B cell (primary cell): ENCODE results near the gene LDLRAD3. TPM values are rescaled to one million over a fixed set of nuclear protein-coding genes. Genes with fewer than 3 reads are reported as not detected.

Source experiments
- ATAC-seq: fragments of 200-7000 bp; cut with Tn5 transposase; one replicate; pipeline ENCODE4 v1.10.0; 2021; ENCODE audit warnings: low read depth, mild to moderate bottlenecking, moderate number of reproducible peaks, moderate library complexity
- CTCF ChIA-PET: fragments of 350-600 bp; sonication (Branson Sonifier 250); formaldehyde crosslinking; loops from one replicate; lab custom pipeline; 2021; ENCODE audit warnings: antibody characterized with exemption, inconsistent platforms; lab: Charles Lee
- POLR2A ChIA-PET: fragments of 350-600 bp; sonication (Branson Sonifier 250); formaldehyde crosslinking; loops from one replicate; lab custom pipeline; 2021; ENCODE audit warnings: antibody characterized with exemption; lab: Charles Lee
- DNase-seq: peaks from one replicate; pipeline ENCODE4 v3.0.0; 2013
- H2AFZ ChIP-seq: 2 replicates; pipeline ENCODE4 v1.6.1; 2012; ENCODE audit warnings: mild to moderate bottlenecking, low read depth, low read length; ENCODE audit not compliant: insufficient read depth, poor library complexity, severe bottlenecking
- H3K27ac ChIP-seq, 2 donors: 1 replicate in 1 of 2; 2 replicates in 1 of 2; pipeline ENCODE4 v1.5.1; 2012 to 2013; ENCODE audit warnings: low read length in 2 of 2, mild to moderate bottlenecking in 2 of 2, moderate library complexity in 1 of 2
- H3K27me3 ChIP-seq, 4 experiments: fragments of 200-600 bp in 1 of 4; sonication (generic) in 1 of 4; replicated peaks in 1 of 4; 1 replicate in 2 of 4; 2 replicates in 2 of 4; pipeline versions ENCODE4 v1.6.1 to v1.7.0; 2013 to 2016; ENCODE audit warnings: low read length in 3 of 4, mild to moderate bottlenecking in 2 of 4, mixed read lengths in 1 of 4, moderate library complexity in 1 of 4; ENCODE audit not compliant: insufficient read depth in 4 of 4, control insufficient read depth in 3 of 4; ENCODE audit errors: control extremely low read depth in 1 of 4
- H3K36me3 ChIP-seq, 2 experiments: replicated peaks in 1 of 2; 1 replicate in 1 of 2; 2 replicates in 1 of 2; pipeline versions ENCODE4 v1.6.1 to v1.7.1; 2013; ENCODE audit warnings: low read length in 1 of 2; ENCODE audit not compliant: insufficient read depth in 2 of 2, control insufficient read depth in 1 of 2; ENCODE audit errors: control extremely low read depth in 1 of 2, extremely low read depth in 1 of 2
- H3K4me1 ChIP-seq, 2 donors: fragments of 200-600 bp in 1 of 2; sonication (generic) in 1 of 2; 1 replicate in 1 of 2; 2 replicates in 1 of 2; pipeline versions ENCODE4 v1.5.1 to v1.6.1; 2013 to 2017; ENCODE audit warnings: low read length in 2 of 2; ENCODE audit not compliant: control insufficient read depth in 2 of 2, insufficient read depth in 2 of 2
- H3K4me2 ChIP-seq: replicated peaks from 2 replicates; pipeline ENCODE3; 2012; ENCODE audit warnings: mild to moderate bottlenecking, low read depth, low read length; ENCODE audit not compliant: poor library complexity, severe bottlenecking
- H3K4me3 ChIP-seq, 5 experiments: fragments of 200-600 bp in 1 of 5; sonication (generic) in 1 of 5; 1 replicate in 3 of 5; 2 replicates in 2 of 5; pipeline versions ENCODE4 v1.5.1 to v1.7.0; 2011 to 2016; ENCODE audit warnings: low read length in 4 of 5, mild to moderate bottlenecking in 4 of 5, low read depth in 2 of 5, control low read depth in 1 of 5, moderate library complexity in 1 of 5; ENCODE audit not compliant: insufficient read depth in 1 of 5; ENCODE audit errors: control extremely low read depth in 1 of 5, extremely low read depth in 1 of 5
- H3K79me2 ChIP-seq: fragments of 200-600 bp; sonication (generic); one replicate; pipeline ENCODE4 v1.6.0; 2016; ENCODE audit warnings: low read length; ENCODE audit not compliant: control insufficient read depth, insufficient read depth
- H3K9ac ChIP-seq: fragments of 200-600 bp; sonication (generic); 2 replicates; pipeline ENCODE4 v1.6.1; 2017; ENCODE audit warnings: mild to moderate bottlenecking, low read length, moderate library complexity
- H3K9me3 ChIP-seq, 3 donors: one replicate each; pipeline versions ENCODE4 v1.6.1 to v1.7.1; 2013; ENCODE audit warnings: low read length in 2 of 3; ENCODE audit not compliant: control insufficient read depth in 2 of 3, insufficient read depth in 1 of 3; ENCODE audit errors: control extremely low read depth in 1 of 3
- H4K20me1 ChIP-seq: 2 replicates; pipeline ENCODE4 v1.6.0; 2012; ENCODE audit warnings: mild to moderate bottlenecking, low read length; ENCODE audit not compliant: insufficient read depth, control insufficient read depth, poor library complexity, severe bottlenecking
- H3K27ac Mint-ChIP-seq: one replicate; pipeline ENCODE4 v1.8.0; 2021; ENCODE audit warnings: mixed read lengths
- H3K27me3 Mint-ChIP-seq: one replicate; pipeline ENCODE4 v1.8.0; 2021; ENCODE audit warnings: mixed read lengths
- H3K4me1 Mint-ChIP-seq: one replicate; pipeline ENCODE4 v1.8.0; 2021; ENCODE audit warnings: mixed read lengths
- H3K4me3 Mint-ChIP-seq: one replicate; pipeline ENCODE4 v1.8.0; 2021; ENCODE audit warnings: mixed read lengths
- H3K9me3 Mint-ChIP-seq: one replicate; pipeline ENCODE4 v1.8.0; 2022; ENCODE audit warnings: mixed read lengths; ENCODE audit not compliant: insufficient read depth
- CTCF ChIP-seq: fragments of 200-600 bp; IDR thresholded peaks from one replicate; pipeline ENCODE4 v1.8.0; 2022; ENCODE audit warnings: antibody characterized with exemption, mild to moderate bottlenecking
- EZH2 ChIP-seq: IDR thresholded peaks from 2 replicates; pipeline ENCODE4 v1.6.1; 2012; ENCODE audit warnings: borderline replicate concordance, low read depth, mild to moderate bottlenecking, moderate library complexity, low read length; ENCODE audit not compliant: insufficient read depth, poor library complexity, severe bottlenecking
- WGBS: methylation state at CpG from one replicate; pipeline ENCODE4 v1.1.5; 2013; ENCODE audit warnings: missing lambda C conversion rate; ENCODE audit not compliant: insufficient coverage; 5-methylcytosine and 5-hydroxymethylcytosine counted together
- intact Hi-C: fragments of 100-400 bp; cut with micrococcal nuclease; formaldehyde crosslinking; loops from one replicate; pipeline ENCODE4 v1.10.0; 2022
- polyA plus RNA-seq: library from polyadenylated mRNA; depleted of rRNA; stranded (reverse); fragments of >200 nt; gene quantifications from 2 replicates; pipeline ENCODE4 v1.2.3, GENCODE V29; 2012
- total RNA-seq, 2 donors: library from RNA; stranded (reverse); fragments of 120-200 nt in 1 of 2; gene quantifications; 1 replicate in 1 of 2; 2 replicates in 1 of 2; pipeline versions ENCODE4 v1.2.3 to v1.2.4, GENCODE V29; 2013 to 2022

LDLRAD3 gene
- total and polyA plus RNA-seq, 2 donors (not counting 1 experiment from before 2014, with no cell fraction given) = 0.01 TPM; not detected in 1

GRCh38 chr11:36035999-36036398 lies 92.1 kb downstream of the LDLRAD3 start:
- no peaks in the 10 kb centered on the region for H3K9me3 Mint-ChIP-seq
- Histone ChIP-seq H3K9ac (no peak overlapping the region), H3K4me2 (no peak overlapping the region), H3K4me1 (no peaks in the 10 kb centered on the region), H3K36me3 (no peaks in the 10 kb centered on the region), H2AFZ (no peak overlapping the region), H3K27me3 (no peaks in the 10 kb centered on the region), H3K27ac (no peak overlapping the region), H3K79me2 (no peaks in the 10 kb centered on the region), H4K20me1 (no peaks in the 10 kb centered on the region), H3K4me3 (no peak overlapping the region), H3K9me3 (no peaks in the 10 kb centered on the region)
- 83% methylated on average over 8 of the region's 9 CpGs for WGBS
- H3K4me1 Mint-ChIP-seq = no peaks in the 10 kb centered on the region
- ATAC-seq (no peak), DNase-seq (no peak)
- ChIA-PET POLR2A (no interaction called here), CTCF (no interaction called here)
- no peak overlapping the region for H3K27ac Mint-ChIP-seq
- peaks cover 12% of the 10 kb centered on the region for H3K27me3 Mint-ChIP-seq
- no peak overlapping the region for H3K4me3 Mint-ChIP-seq
- intact Hi-C loops = no loop called here
- no peak for TF ChIP-seq EZH2

GRCh38 chr11:36037031-36037430 lies 93.2 kb downstream of the LDLRAD3 start:
- no peaks in the 10 kb centered on the region for H3K9me3 Mint-ChIP-seq
- Histone ChIP-seq H3K79me2 (no peaks in the 10 kb centered on the region), H3K4me1 (no peaks in the 10 kb centered on the region), H2AFZ (no peak overlapping the region), H3K27me3 (no peaks in the 10 kb centered on the region), H3K9me3 (no peaks in the 10 kb centered on the region), H3K9ac (no peak overlapping the region), H3K36me3 (no peaks in the 10 kb centered on the region), H4K20me1 (no peaks in the 10 kb centered on the region), H3K27ac (no peak overlapping the region), H3K4me2 (no peak overlapping the region), H3K4me3 (no peak overlapping the region)
- TF ChIP-seq EZH2 (no peak), CTCF (no peak)
- intact Hi-C loops = no loop called here
- DNase-seq (no peak), ATAC-seq (no peak)
- H3K27ac Mint-ChIP-seq = no peak overlapping the region
- no peak overlapping the region for H3K4me3 Mint-ChIP-seq
- no peaks in the 10 kb centered on the region for H3K4me1 Mint-ChIP-seq
- ChIA-PET CTCF (no interaction called here), POLR2A (no interaction called here)
- peaks cover 18% of the 10 kb centered on the region for H3K27me3 Mint-ChIP-seq
- 78% methylated on average over 7 of the region's 7 CpGs for WGBS
